Natural killer cell treated with Interleukin-12 subunit alpha and Interleukin-12 subunit beta and Interleukin-15 and Interleukin-18, amount 100 ng/mL, for 72 hours (primary cell): Measurements from ENCODE around the gene ANTXRL. TPM values are rescaled to one million over a fixed set of nuclear protein-coding genes. Genes with fewer than 3 reads are reported as not detected.
"Not testable (repeated sequence)": the region's sequence is repeated elsewhere in the genome, so short reads cannot be mapped to it uniquely, and the experiment has no call there.

Experiments
- ATAC-seq, 2 donors: fragments of 150-1000 bp; cut with Tn5 transposase in 1 of 2; sonication (Bioruptor Pico), chemical (Tn5 transposase) in 1 of 2; 2 replicates each; pipeline ENCODE4 v1.10.0; 2021
- DNase-seq: peaks from one replicate; pipeline ENCODE4 v3.0.0; 2022; ENCODE audit warnings: low spot score
- H3K27ac Mint-ChIP-seq, 2 donors: 1 replicate in 1 of 2; 2 replicates in 1 of 2; pipeline ENCODE4 v1.8.0; 2022; ENCODE audit warnings: mixed read lengths in 2 of 2, mild to moderate bottlenecking in 1 of 2, moderate library complexity in 1 of 2
- H3K27me3 Mint-ChIP-seq, 2 donors: 1 replicate in 1 of 2; 2 replicates in 1 of 2; pipeline ENCODE4 v1.8.0; 2022; ENCODE audit warnings: mixed read lengths in 2 of 2
- H3K36me3 Mint-ChIP-seq: one replicate; pipeline ENCODE4 v1.8.0; 2022; ENCODE audit warnings: mixed read lengths
- H3K4me1 Mint-ChIP-seq, 2 donors: 1 replicate in 1 of 2; 2 replicates in 1 of 2; pipeline ENCODE4 v1.8.0; 2022; ENCODE audit warnings: low read depth in 2 of 2, mixed read lengths in 2 of 2, mild to moderate bottlenecking in 1 of 2
- H3K4me3 Mint-ChIP-seq: one replicate; pipeline ENCODE4 v1.8.0; 2022; ENCODE audit warnings: mixed read lengths
- H3K9me3 Mint-ChIP-seq: 2 replicates; pipeline ENCODE4 v1.8.0; 2022; ENCODE audit warnings: mixed read lengths
- total RNA-seq, 2 donors: library from RNA; stranded (reverse); gene quantifications; one replicate each; pipeline ENCODE4 v1.2.3, GENCODE V29; 2022

Gene ANTXRL
- total RNA-seq, 2 donors from 2014 or later = not detected

GRCh38 chr10:46299536-46300369 lies 13.0 kb downstream of the ANTXRL start:
- DNase-seq (no peak), ATAC-seq (no peak)
- no peak overlapping the region for H3K27ac Mint-ChIP-seq
- no peak overlapping the region for H3K4me3 Mint-ChIP-seq
- H3K36me3 Mint-ChIP-seq = no peaks in the 10 kb centered on the region
- peaks cover 0 to 12% of the 10 kb centered on the region in 2 donors for H3K27me3 Mint-ChIP-seq
- peaks cover 0 to 13% of the 10 kb centered on the region in 2 donors for H3K4me1 Mint-ChIP-seq
- H3K9me3 Mint-ChIP-seq = no peaks in the 10 kb centered on the region

- not testable (repeated sequence) for H3K9me3 Mint-ChIP-seq, H3K27ac Mint-ChIP-seq, DNase-seq, H3K4me3 Mint-ChIP-seq, H3K36me3 Mint-ChIP-seq
- Mint-ChIP-seq H3K4me1 (peaks cover 0 to 13% of the 10 kb centered on the region in 2 donors), H3K27me3 (peaks cover 0 to 12% of the 10 kb centered on the region in 2 donors)
- ATAC-seq = peak in 1 of 2 donors; percentile 13
Observed at GRCh38 chr10:46300370-46300711, 13.5 kb downstream of the ANTXRL start.

- ATAC-seq = no peak
- Mint-ChIP-seq H3K36me3 (no peaks in the 10 kb centered on the region), H3K27ac (no peak overlapping the region), H3K27me3 (peaks cover 0 to 12% of the 10 kb centered on the region in 2 donors), H3K4me3 (no peak overlapping the region), H3K4me1 (peaks cover 0 to 13% of the 10 kb centered on the region in 2 donors), H3K9me3 (no peaks in the 10 kb centered on the region)
- no peak for DNase-seq
Observed at GRCh38 chr10:46301056-46301645, 14.4 kb downstream of the ANTXRL start.

- H3K27ac Mint-ChIP-seq = no peak overlapping the region
- no peak for ATAC-seq
- no peaks in the 10 kb centered on the region for H3K36me3 Mint-ChIP-seq
- H3K4me3 Mint-ChIP-seq = no peak overlapping the region
- H3K4me1 Mint-ChIP-seq = peaks cover 0 to 13% of the 10 kb centered on the region in 2 donors
- no peak for DNase-seq
- peaks cover 0 to 12% of the 10 kb centered on the region in 2 donors for H3K27me3 Mint-ChIP-seq
- no peaks in the 10 kb centered on the region for H3K9me3 Mint-ChIP-seq
Observed at GRCh38 chr10:46301721-46302479, 15.1 kb downstream of the ANTXRL start.

- H3K27ac Mint-ChIP-seq, ATAC-seq, H3K4me3 Mint-ChIP-seq, H3K36me3 Mint-ChIP-seq, H3K9me3 Mint-ChIP-seq, DNase-seq: not testable (repeated sequence)
- Mint-ChIP-seq H3K4me1 (peaks cover 0 to 12% of the 10 kb centered on the region in 2 donors), H3K27me3 (peaks cover 0 to 10% of the 10 kb centered on the region in 2 donors)
Observed at GRCh38 chr10:46302765-46303352, 16.1 kb downstream of the ANTXRL start.

GRCh38 chr10:46304062-46304461 lies 17.3 kb downstream of the ANTXRL start:
- ATAC-seq (no peak), DNase-seq (no peak)
- Mint-ChIP-seq H3K36me3 (no peaks in the 10 kb centered on the region), H3K9me3 (no peaks in the 10 kb centered on the region), H3K4me1 (peaks cover 0 to under 1% of the 10 kb centered on the region in 2 donors), H3K27me3 (no peaks in the 10 kb centered on the region), H3K4me3 (no peak overlapping the region), H3K27ac (no peak overlapping the region)

GRCh38 chr10:46304671-46305070 lies 17.9 kb downstream of the ANTXRL start:
- not testable (repeated sequence) for DNase-seq, H3K27me3 Mint-ChIP-seq, H3K9me3 Mint-ChIP-seq, H3K27ac Mint-ChIP-seq, H3K4me3 Mint-ChIP-seq, ATAC-seq, H3K4me1 Mint-ChIP-seq, H3K36me3 Mint-ChIP-seq

GRCh38 chr10:46305079-46305818 lies 18.5 kb downstream of the ANTXRL start:
- H3K4me1 Mint-ChIP-seq = no peaks in the 10 kb centered on the region
- no peak overlapping the region for H3K4me3 Mint-ChIP-seq
- no peak overlapping the region for H3K27ac Mint-ChIP-seq
- ATAC-seq (no peak), DNase-seq (no peak)
- H3K27me3 Mint-ChIP-seq = no peaks in the 10 kb centered on the region
- no peaks in the 10 kb centered on the region for H3K36me3 Mint-ChIP-seq
- no peaks in the 10 kb centered on the region for H3K9me3 Mint-ChIP-seq

- Mint-ChIP-seq H3K4me1 (no peaks in the 10 kb centered on the region), H3K27me3 (no peaks in the 10 kb centered on the region), H3K4me3 (no peak overlapping the region), H3K9me3 (no peaks in the 10 kb centered on the region), H3K27ac (no peak overlapping the region), H3K36me3 (no peaks in the 10 kb centered on the region)
- ATAC-seq (no peak), DNase-seq (no peak)
Observed at GRCh38 chr10:46305986-46306385, 19.2 kb downstream of the ANTXRL start.

GRCh38 chr10:46306516-46307184 lies 19.9 kb downstream of the ANTXRL start:
- ATAC-seq = no peak
- Mint-ChIP-seq H3K4me3 (no peak overlapping the region), H3K4me1 (no peaks in the 10 kb centered on the region), H3K27ac (no peak overlapping the region), H3K36me3 (no peaks in the 10 kb centered on the region), H3K9me3 (no peaks in the 10 kb centered on the region), H3K27me3 (no peaks in the 10 kb centered on the region)
- no peak for DNase-seq

GRCh38 chr10:46307281-46308112 lies 20.7 kb downstream of the ANTXRL start:
- DNase-seq (no peak), ATAC-seq (no peak)
- no peaks in the 10 kb centered on the region for H3K4me1 Mint-ChIP-seq
- no peak overlapping the region for H3K27ac Mint-ChIP-seq
- no peaks in the 10 kb centered on the region for H3K36me3 Mint-ChIP-seq
- H3K9me3 Mint-ChIP-seq = no peaks in the 10 kb centered on the region
- H3K27me3 Mint-ChIP-seq = no peaks in the 10 kb centered on the region
- H3K4me3 Mint-ChIP-seq = no peak overlapping the region

GRCh38 chr10:46308113-46308415 lies 21.3 kb downstream of the ANTXRL start:
- no peak for DNase-seq
- H3K27me3 Mint-ChIP-seq = no peaks in the 10 kb centered on the region
- no peaks in the 10 kb centered on the region for H3K36me3 Mint-ChIP-seq
- no peaks in the 10 kb centered on the region for H3K4me1 Mint-ChIP-seq
- H3K4me3 Mint-ChIP-seq = no peak overlapping the region
- no peak overlapping the region for H3K27ac Mint-ChIP-seq
- no peak for ATAC-seq
- H3K9me3 Mint-ChIP-seq = no peaks in the 10 kb centered on the region
